ENCODE measurements around the gene CDC42. TPM values are rescaled to one million over a fixed set of nuclear protein-coding genes. Genes with fewer than 3 reads are reported as not detected.

Gene CDC42
- total and polyA plus RNA-seq, 2 of the 13 experiments (the other 11 are each of a cell fraction or from before 2014, with no cell fraction given): 138 to 237 TPM

GRCh38 chr1:22025368-22026155 lies 26.9 kb upstream of the CDC42 start (continued):
- TF ChIP-seq RFX5 (IDR thresholded peaks at IDR 0.05; ENCODE audit: low read depth, low read length): no peak
- 0 out of 2 replicates have a peak, but pooled peaks have one; percentile 53 for TF ChIP-seq ZNF503 (CRISPR knock-in tag; IDR thresholded peaks at IDR 0.05)
- no peak for TF ChIP-seq CSRNP2 (CRISPR knock-in tag; conservative IDR thresholded peaks at IDR 0.05; ENCODE audit: low read depth)
- TF ChIP-seq, protein P1, sequence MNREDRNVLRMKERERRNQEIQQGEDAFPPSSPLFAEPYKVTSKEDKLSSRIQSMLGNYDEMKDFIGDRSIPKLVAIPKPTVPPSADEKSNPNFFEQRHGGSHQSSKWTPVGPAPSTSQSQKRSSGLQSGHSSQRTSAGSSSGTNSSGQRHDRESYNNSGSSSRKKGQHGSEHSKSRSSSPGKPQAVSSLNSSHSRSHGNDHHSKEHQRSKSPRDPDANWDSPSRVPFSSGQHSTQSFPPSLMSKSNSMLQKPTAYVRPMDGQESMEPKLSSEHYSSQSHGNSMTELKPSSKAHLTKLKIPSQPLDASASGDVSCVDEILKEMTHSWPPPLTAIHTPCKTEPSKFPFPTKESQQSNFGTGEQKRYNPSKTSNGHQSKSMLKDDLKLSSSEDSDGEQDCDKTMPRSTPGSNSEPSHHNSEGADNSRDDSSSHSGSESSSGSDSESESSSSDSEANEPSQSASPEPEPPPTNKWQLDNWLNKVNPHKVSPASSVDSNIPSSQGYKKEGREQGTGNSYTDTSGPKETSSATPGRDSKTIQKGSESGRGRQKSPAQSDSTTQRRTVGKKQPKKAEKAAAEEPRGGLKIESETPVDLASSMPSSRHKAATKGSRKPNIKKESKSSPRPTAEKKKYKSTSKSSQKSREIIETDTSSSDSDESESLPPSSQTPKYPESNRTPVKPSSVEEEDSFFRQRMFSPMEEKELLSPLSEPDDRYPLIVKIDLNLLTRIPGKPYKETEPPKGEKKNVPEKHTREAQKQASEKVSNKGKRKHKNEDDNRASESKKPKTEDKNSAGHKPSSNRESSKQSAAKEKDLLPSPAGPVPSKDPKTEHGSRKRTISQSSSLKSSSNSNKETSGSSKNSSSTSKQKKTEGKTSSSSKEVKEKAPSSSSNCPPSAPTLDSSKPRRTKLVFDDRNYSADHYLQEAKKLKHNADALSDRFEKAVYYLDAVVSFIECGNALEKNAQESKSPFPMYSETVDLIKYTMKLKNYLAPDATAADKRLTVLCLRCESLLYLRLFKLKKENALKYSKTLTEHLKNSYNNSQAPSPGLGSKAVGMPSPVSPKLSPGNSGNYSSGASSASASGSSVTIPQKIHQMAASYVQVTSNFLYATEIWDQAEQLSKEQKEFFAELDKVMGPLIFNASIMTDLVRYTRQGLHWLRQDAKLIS (CRISPR knock-in tag; IDR thresholded peaks at IDR 0.05): no peak
- TF ChIP-seq ZNF124 (CRISPR knock-in tag; IDR thresholded peaks at IDR 0.05): no peak
- no peak for TF ChIP-seq JUN (CRISPR knock-in tag; IDR thresholded peaks at IDR 0.05)
- 0 out of 2 replicates have a peak, but pooled peaks have one; percentile 4 for TF ChIP-seq NCOA2 (CRISPR knock-in tag; IDR thresholded peaks at IDR 0.05)
- no peak for TF ChIP-seq CENPT (CRISPR knock-in tag; IDR thresholded peaks at IDR 0.05; ENCODE audit: low read depth)
- TF ChIP-seq, protein P2, sequence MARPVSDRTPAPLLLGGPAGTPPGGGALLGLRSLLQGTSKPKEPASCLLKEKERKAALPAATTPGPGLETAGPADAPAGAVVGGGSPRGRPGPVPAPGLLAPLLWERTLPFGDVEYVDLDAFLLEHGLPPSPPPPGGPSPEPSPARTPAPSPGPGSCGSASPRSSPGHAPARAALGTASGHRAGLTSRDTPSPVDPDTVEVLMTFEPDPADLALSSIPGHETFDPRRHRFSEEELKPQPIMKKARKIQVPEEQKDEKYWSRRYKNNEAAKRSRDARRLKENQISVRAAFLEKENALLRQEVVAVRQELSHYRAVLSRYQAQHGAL (CRISPR knock-in tag; IDR thresholded peaks at IDR 0.05; ENCODE audit: not compliant biosample characterization): no peak
- TF ChIP-seq ARID2 (CRISPR knock-in tag; IDR thresholded peaks at IDR 0.05; ENCODE audit: borderline replicate concordance): no peak
- no peak for TF ChIP-seq ZNF180 (CRISPR knock-in tag; IDR thresholded peaks at IDR 0.05; ENCODE audit: borderline replicate concordance, low read depth)
- 0 out of 2 replicates have a peak, but pooled peaks have one; percentile 10 for TF ChIP-seq HDAC2 (CRISPR knock-in tag; IDR thresholded peaks at IDR 0.05)
- 0 out of 2 replicates have a peak, but pooled peaks have one; percentile 37 for TF ChIP-seq ZNF30 (CRISPR knock-in tag; IDR thresholded peaks at IDR 0.05)
- peak; percentile 54 for TF ChIP-seq RBM39 (IDR thresholded peaks at IDR 0.05; ENCODE audit: low read depth, low read length, poor library complexity, severe bottlenecking)
- TF ChIP-seq HES4 (CRISPR knock-in tag; IDR thresholded peaks at IDR 0.05; ENCODE audit: borderline replicate concordance): peak; percentile 61; the same call in 1 of the 2 replicates
- TF ChIP-seq PAF1 (CRISPR knock-in tag; IDR thresholded peaks at IDR 0.05): no peak
- no peak for TF ChIP-seq SCMH1 (CRISPR knock-in tag; IDR thresholded peaks at IDR 0.05; ENCODE audit: borderline replicate concordance)
- TF ChIP-seq ZNF441 (CRISPR knock-in tag; IDR thresholded peaks at IDR 0.05; ENCODE audit: borderline replicate concordance): peak; percentile 47; the same call in 1 of the 2 replicates
- peak; percentile 48; the same call in 1 of the 2 replicates for TF ChIP-seq NFKB2 (CRISPR knock-in tag; IDR thresholded peaks at IDR 0.05; ENCODE audit: borderline replicate concordance)

Measured in HepG2 (cell line).